ENCODE data around the gene SEH1L.
"Not testable (repeated sequence)": the region's sequence is repeated elsewhere in the genome, so short reads cannot be mapped to it uniquely, and the experiment has no call there.

Gene SEH1L

GRCh38 chr18:12946549-12947284, 1.1 kb upstream of the SEH1L start:
- DNase-seq = no peak

- DNase-seq = peak; percentile 30
Observed at GRCh38 chr18:12948050-12948804, 416 bp downstream of the SEH1L start.

GRCh38 chr18:12958478-12958877, 10.7 kb downstream of the SEH1L start:
- no peak for DNase-seq

- DNase-seq = no peak
Observed at GRCh38 chr18:12960395-12960794, 12.6 kb downstream of the SEH1L start.

GRCh38 chr18:12960853-12961397, 13.1 kb downstream of the SEH1L start:
- no peak for DNase-seq

GRCh38 chr18:12963069-12963468, 15.3 kb downstream of the SEH1L start:
- no peak for DNase-seq

- no peak for DNase-seq
Observed at GRCh38 chr18:12968115-12968514, 20.3 kb downstream of the SEH1L start.

- no peak for DNase-seq
Observed at GRCh38 chr18:12968619-12969018, 20.8 kb downstream of the SEH1L start.

- no peak for DNase-seq
Observed at GRCh38 chr18:12973562-12974213, 25.9 kb downstream of the SEH1L start.

- DNase-seq = no peak
Observed at GRCh38 chr18:12975488-12975887, 27.7 kb downstream of the SEH1L start.

- DNase-seq = no peak
Observed at GRCh38 chr18:12976305-12976704, 28.5 kb downstream of the SEH1L start.

GRCh38 chr18:12980065-12980464, 32.3 kb downstream of the SEH1L start:
- not testable (repeated sequence) for DNase-seq

- DNase-seq = no peak
Observed at GRCh38 chr18:12989397-12990122, 41.7 kb downstream of the SEH1L start.

- DNase-seq = no peak
Observed at GRCh38 chr18:12990123-12990475, 42.3 kb downstream of the SEH1L start.

- DNase-seq = no peak
Observed at GRCh38 chr18:12990641-12990966, 42.8 kb downstream of the SEH1L start.

GRCh38 chr18:12990967-12991820, 43.4 kb downstream of the SEH1L start, which contains the start of gene CEP192:
Gene CEP192, plus strand, starts transcription at chr18:12991362. Its CDS starts 8,063 bp downstream, at chr18:12999425.
- peak; percentile 71 for DNase-seq

GRCh38 chr18:12991821-12992179, 44.0 kb downstream of the SEH1L start:
- no peak for DNase-seq

GRCh38 chr18:12993439-12993838, 45.6 kb downstream of the SEH1L start:
- no peak for DNase-seq

- DNase-seq = no peak
Observed at GRCh38 chr18:12995424-12995823, 47.6 kb downstream of the SEH1L start.

GRCh38 chr18:12995952-12996477, 48.2 kb downstream of the SEH1L start:
- DNase-seq = no peak

GRCh38 chr18:12996661-12997292, 49.0 kb downstream of the SEH1L start:
- no peak for DNase-seq
